Vagina (tissue), 2 donors: ENCODE results near the gene TIAL1.

Experiments
- CTCF ChIP-seq, 3 experiments: fragments of 450-650 bp in 2 of 3; fragments of 200-600 bp in 1 of 3; sonication (generic) in 1 of 3; IDR thresholded peaks; one replicate each; pipeline ENCODE4 v1.5.1; 2017 to 2019; ENCODE audit warnings: antibody characterized with exemption in 3 of 3, mild to moderate bottlenecking in 2 of 3, moderate library complexity in 2 of 3
- POLR2A ChIP-seq, 2 donors: fragments of 450-650 bp; IDR thresholded peaks; one replicate each; pipeline ENCODE4 v1.6.1; 2017; ENCODE audit warnings: antibody characterized with exemption in 2 of 2, mild to moderate bottlenecking in 2 of 2, moderate library complexity in 2 of 2
- POLR2AphosphoS5 ChIP-seq, 2 donors: sonication (generic); formaldehyde crosslinking; IDR thresholded peaks; one replicate each; pipeline ENCODE4 v1.9.0; 2017; ENCODE audit warnings: antibody characterized with exemption in 2 of 2, mild to moderate bottlenecking in 2 of 2, low read depth in 1 of 2; ENCODE audit not compliant: insufficient read depth in 1 of 2

GRCh38 chr10:119542357-119542987, 54.3 kb downstream of the TIAL1 start, which contains the start of gene RGS10:
- TF ChIP-seq CTCF (IDR thresholded peaks at IDR 0.05) = no peak
- peak in 1 of 2 donors; percentile 84 for TF ChIP-seq POLR2A (IDR thresholded peaks at IDR 0.05)
- TF ChIP-seq POLR2AphosphoS5 (IDR thresholded peaks at IDR 0.05; ENCODE audit: insufficient read depth in 1 of 2, low read depth in 1 of 2) = peak in 1 of 2 donors; percentile 79
